Measurements from ENCODE around the gene PRDM4.
A peak's percentile ranks its signal among the peaks of the same experiment; 100 is the strongest.
"Not testable (repeated sequence)": the region's sequence is repeated elsewhere in the genome, so short reads cannot be mapped to it uniquely, and the experiment has no call there.

The PRDM4 gene

GRCh38 chr12:107774349-107775029, 13.6 kb upstream of the PRDM4 start, which contains the start of gene ASCL4:
ASCL4 (plus strand) TSS chr12:107774704; CDS start chr12:107775219, 515 bp downstream.
- no peak for DNase-seq (ENCODE audit: low spot score)

GRCh38 chr12:107767466-107767865, 6.5 kb upstream of the PRDM4 start:
- DNase-seq (ENCODE audit: low spot score): no peak

GRCh38 chr12:107765316-107765715, 4.4 kb upstream of the PRDM4 start:
- DNase-seq (ENCODE audit: low spot score): no peak

GRCh38 chr12:107764626-107765025, 3.7 kb upstream of the PRDM4 start:
- DNase-seq (ENCODE audit: low spot score): no peak

GRCh38 chr12:107762874-107763273, 1.9 kb upstream of the PRDM4 start:
- DNase-seq (ENCODE audit: low spot score): no peak

GRCh38 chr12:107761502-107761904, 566 bp upstream of the PRDM4 start:
- peak; percentile 8 for DNase-seq (ENCODE audit: low spot score)

GRCh38 chr12:107760207-107760808, 629 bp downstream of the PRDM4 start:
- peak; percentile 7 for DNase-seq (ENCODE audit: low spot score)

GRCh38 chr12:107759410-107759809, 1.5 kb downstream of the PRDM4 start:
- DNase-seq (ENCODE audit: low spot score): peak; percentile 87

- DNase-seq (ENCODE audit: low spot score): no peak
Observed at GRCh38 chr12:107749083-107749482, 11.9 kb downstream of the PRDM4 start.

- no peak for DNase-seq (ENCODE audit: low spot score)
Observed at GRCh38 chr12:107748472-107748871, 12.5 kb downstream of the PRDM4 start.

- DNase-seq (ENCODE audit: low spot score): no peak
Observed at GRCh38 chr12:107736914-107737313, 24.0 kb downstream of the PRDM4 start.

GRCh38 chr12:107735763-107736162, 25.2 kb downstream of the PRDM4 start:
- no peak for DNase-seq (ENCODE audit: low spot score)

- DNase-seq (ENCODE audit: low spot score): no peak
Observed at GRCh38 chr12:107734139-107734538, 26.8 kb downstream of the PRDM4 start.

GRCh38 chr12:107732365-107732764, 28.6 kb downstream of the PRDM4 start:
- DNase-seq (ENCODE audit: low spot score): no peak

- no peak for DNase-seq (ENCODE audit: low spot score)
Observed at GRCh38 chr12:107731366-107731765, 29.6 kb downstream of the PRDM4 start.

GRCh38 chr12:107730618-107731341, 30.2 kb downstream of the PRDM4 start:
- no peak for DNase-seq (ENCODE audit: low spot score)

GRCh38 chr12:107727742-107728141, 33.2 kb downstream of the PRDM4 start:
- DNase-seq (ENCODE audit: low spot score): not testable (repeated sequence)

- DNase-seq (ENCODE audit: low spot score): not testable (repeated sequence)
Observed at GRCh38 chr12:107727327-107727726, 33.6 kb downstream of the PRDM4 start.

GRCh38 chr12:107718606-107719005, 42.3 kb downstream of the PRDM4 start:
- no peak for DNase-seq (ENCODE audit: low spot score)

GRCh38 chr12:107715780-107716179, 45.2 kb downstream of the PRDM4 start:
- no peak for DNase-seq (ENCODE audit: low spot score)

- not testable (repeated sequence) for DNase-seq (ENCODE audit: low spot score)
Observed at GRCh38 chr12:107705522-107705921, 55.4 kb downstream of the PRDM4 start.

GRCh38 chr12:107704041-107704440, 56.9 kb downstream of the PRDM4 start:
- no peak for DNase-seq (ENCODE audit: low spot score)

- no peak for DNase-seq (ENCODE audit: low spot score)
Observed at GRCh38 chr12:107702106-107702505, 58.8 kb downstream of the PRDM4 start.
